Hematopoietic multipotent progenitor cell treated with erythropoietin and hydrocortisone succinate and interleukin-3 and kit ligand, for 4 days (in vitro differentiated cells): Measurements from ENCODE around the gene LEUTX.
A peak's percentile ranks its signal among the peaks of the same experiment; 100 is the strongest.

Experiments
- DNase-seq: peaks from one replicate; pipeline ENCODE4 v3.0.0-alpha.2; 2015

Gene LEUTX

DNA sequence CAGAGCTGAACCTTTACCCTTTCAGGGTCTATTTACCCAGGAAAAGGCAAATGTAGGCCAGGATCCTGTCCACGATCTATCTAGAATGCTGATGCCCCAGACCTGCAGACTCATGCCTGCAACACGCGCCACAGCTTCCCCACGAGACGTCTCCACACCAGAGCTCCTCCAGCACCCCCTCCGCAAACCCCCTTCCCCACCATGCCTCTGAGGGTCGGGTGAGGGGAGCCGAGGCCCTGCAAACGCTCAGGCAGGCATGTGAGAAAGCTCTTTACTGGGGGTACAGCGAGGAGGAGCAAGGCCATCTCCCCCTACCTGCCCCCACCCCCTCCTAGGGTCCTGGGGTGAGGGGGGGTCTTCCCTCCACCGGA is 46.4 kb downstream of the LEUTX start:
- DNase-seq: no peak

DNA sequence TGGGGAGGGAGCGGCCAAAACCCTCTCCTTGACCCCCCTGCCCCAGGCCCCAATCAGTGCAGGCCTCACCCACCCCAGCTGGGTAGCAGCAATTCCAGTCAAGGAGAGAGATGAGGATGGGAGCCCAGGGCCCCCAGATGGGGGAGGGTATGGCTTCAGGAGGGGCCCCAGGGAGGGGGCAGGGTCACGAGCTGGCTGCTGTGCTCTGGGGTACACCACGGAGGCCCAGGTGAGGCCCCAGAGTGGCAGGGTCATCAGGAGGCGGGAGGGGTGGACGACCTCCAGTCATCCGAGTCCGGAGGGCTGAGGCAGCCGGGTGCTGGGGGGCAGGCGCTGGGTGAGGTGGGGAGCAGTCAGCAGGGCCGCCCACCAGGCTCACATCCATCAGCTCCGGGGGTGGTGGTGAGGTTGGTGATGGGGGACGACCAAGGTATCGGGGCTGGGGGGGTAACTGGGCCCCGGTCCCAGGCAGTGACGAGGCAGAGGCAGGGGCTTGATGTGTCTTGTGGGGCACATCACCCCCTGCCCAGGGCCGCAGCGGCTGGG is 47.0 kb downstream of the LEUTX start:
- DNase-seq: no peak

DNA sequence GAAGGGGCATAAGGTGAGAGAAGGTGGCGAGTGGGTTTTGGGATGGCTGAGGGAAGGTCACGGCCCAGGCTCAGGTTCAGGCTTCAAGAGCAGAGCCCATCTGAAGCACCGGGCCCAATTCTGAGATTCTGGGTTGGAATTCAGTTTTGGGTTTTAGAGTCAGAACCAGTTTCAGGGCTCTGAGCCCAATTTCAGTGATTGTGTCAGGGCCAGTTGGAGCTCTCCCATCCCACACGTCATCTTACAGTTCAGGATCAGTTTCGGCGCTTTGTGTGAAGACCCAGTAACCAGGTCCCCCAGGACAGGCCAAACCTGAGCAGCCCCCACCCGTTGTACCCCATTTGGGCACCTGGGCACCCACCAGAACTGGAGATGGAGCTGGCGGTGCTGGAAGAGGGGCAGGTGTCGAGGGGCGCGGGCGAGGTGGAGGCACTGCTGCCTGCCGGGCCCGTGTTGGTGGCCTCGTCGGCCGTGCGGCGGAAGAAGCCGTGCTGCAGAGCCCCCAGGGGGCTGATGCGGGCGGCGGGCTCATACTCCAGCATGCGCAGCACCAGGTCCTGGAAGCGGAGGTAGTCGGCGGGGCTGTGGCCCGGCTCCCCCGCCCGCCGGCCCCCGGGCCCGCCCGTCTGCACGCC is 47.8 kb downstream of the LEUTX start:
- no peak for DNase-seq

DNA sequence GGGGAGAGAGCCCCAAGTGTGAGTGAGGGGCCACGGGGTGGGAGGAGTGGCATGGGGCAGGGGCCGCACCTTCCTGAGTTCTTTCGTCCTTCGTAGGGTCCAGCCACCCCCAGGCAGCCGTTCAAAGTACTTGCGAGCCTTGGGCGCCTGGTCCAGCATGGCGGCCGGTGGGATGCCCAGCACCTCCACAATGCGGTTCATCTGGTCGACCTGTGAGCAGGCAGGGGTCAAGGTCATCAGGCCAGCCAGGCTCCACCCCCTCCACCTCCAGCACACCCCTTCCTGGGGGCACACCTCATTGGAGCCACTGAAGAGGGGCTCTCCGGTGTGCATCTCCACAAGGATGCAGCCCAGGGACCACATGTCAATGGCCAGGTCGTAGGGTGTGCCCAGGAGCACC is 48.6 kb downstream of the LEUTX start:
- no peak for DNase-seq

DNA sequence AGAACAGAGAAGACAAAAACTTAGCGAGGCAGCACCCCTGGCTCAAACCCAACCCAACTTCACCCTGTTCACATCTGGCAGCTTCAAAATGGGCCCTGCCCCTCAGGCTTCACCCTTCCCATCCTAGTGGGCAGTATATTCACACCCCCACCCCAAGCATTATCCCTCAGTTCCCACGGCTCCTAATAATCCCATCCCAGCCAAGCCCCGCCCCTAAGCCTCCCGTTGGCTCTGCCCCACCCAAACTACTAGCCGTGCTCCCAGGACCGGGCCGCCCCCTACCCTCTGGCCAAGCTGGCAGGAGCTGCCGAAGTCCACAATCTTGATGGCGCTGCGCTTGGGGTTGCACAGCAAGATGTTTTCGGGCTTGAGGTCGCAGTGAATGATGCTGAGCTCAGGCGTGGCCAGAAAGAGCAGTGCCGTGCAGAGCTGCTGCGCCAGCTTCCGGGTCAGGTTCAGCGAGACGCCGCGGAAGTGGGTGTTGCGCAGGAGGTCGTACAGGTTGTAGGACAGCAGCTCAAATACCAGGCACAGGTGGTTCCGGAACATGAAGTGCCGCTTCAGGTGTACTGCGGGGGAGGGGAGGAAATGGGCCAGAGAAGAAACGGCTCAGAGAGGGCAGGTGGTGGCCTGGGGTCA is 49.5 kb downstream of the LEUTX start:
- no peak for DNase-seq

DNA sequence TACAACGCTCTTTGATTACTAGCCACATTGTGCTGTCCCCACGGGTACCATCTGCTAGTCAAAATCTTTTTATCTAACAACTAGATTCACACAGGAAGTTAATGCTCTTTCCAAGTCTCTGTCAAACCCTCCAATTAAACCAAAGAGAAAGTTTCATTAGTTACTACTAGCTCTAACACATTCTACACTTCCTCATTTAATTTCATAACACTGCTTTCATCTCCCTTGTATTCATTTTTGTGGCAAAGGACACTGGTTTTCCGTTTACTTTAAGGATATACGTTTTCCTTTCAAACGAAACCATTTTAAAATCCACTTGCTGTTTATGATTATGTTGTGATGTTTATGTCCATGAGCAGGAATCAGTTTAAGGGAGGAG is 50.0 kb downstream of the LEUTX start:
- DNase-seq: no peak

DNA sequence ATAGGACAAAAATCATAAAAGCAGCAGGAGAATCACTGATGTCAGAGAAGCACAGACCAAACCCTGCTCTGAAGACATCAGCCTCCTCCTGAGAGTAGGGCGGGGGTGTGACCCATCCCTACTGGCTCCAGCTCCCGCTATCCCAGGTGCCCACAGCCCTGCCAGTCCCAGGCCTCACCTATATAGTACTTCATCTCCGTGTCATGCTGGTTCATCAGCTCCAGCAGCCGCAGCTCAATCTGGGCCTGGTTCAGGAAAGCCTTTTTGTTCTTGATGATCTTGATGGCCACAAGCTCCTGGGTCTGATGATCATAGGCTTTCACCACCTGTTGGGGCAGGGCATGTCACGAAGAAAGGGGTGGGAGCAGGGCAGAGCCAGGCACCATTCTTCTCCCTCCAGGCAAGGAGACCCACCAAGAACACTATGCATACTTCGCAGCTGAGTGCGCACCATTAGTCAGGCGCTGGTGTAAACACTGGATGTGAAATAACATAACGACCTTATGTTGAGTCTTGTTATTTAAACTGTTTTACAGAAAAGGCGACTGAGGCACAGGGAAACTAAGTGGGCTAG is 51.1 kb downstream of the LEUTX start:
- no peak for DNase-seq

DNA sequence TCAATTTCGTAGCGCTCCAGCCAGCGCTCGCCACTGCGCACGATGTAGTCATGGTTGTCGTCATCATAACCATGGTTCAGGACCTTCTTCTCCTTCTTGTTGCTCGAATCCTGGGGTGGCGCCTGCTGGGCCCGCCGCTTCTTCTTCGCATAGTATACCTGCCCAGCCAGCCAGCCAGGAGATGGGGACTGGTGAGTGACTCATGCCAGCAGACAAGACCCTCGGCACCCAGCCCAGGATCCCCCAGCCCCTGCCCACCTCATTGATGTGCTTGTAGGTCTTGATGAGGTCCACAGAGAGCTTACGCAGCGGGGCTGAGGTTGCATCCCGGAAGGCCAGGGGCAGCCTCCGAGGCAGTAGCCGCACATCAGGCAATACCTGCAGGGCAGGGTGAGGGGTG is 51.8 kb downstream of the LEUTX start:
- DNase-seq: no peak

DNA sequence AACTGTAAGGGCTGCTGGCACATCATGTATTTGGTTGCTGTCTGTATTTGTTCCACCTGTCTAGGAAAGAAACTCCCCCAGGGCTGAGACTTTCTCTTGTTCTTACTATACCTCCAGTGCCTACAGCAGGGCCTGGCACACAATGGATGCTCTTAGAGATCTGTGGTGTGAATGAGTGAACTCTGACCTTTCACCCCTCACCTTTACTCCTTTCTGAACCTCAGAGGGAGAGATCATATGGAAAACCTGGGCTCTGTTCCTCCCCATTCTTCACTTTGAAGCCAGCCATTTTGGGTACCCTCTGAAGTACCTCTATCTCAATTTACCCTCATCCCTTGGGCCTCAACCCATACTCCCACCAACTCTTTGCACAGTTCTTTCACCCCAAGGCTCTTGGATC is 52.2 kb downstream of the LEUTX start:
- DNase-seq: no peak

DNA sequence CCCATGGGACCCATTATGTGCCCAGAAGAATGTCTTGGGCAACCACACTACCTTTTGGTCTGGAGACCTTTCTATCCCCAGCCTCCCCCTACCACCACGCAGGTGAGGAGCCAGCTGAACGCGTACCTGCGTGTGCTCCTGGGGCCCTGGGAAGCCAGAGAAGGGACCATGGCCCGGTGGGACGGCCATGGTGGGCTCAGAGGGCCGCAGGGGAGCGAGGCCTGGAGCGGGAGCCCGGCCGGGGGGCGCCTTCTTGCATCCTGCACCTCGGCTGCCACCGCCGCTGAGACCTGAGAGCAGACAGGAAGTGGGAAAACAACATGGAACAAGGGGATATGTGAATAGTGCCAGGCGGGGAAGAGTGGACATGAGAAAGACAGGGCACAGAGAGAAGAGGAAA is 53.0 kb downstream of the LEUTX start:
- no peak for DNase-seq

DNA sequence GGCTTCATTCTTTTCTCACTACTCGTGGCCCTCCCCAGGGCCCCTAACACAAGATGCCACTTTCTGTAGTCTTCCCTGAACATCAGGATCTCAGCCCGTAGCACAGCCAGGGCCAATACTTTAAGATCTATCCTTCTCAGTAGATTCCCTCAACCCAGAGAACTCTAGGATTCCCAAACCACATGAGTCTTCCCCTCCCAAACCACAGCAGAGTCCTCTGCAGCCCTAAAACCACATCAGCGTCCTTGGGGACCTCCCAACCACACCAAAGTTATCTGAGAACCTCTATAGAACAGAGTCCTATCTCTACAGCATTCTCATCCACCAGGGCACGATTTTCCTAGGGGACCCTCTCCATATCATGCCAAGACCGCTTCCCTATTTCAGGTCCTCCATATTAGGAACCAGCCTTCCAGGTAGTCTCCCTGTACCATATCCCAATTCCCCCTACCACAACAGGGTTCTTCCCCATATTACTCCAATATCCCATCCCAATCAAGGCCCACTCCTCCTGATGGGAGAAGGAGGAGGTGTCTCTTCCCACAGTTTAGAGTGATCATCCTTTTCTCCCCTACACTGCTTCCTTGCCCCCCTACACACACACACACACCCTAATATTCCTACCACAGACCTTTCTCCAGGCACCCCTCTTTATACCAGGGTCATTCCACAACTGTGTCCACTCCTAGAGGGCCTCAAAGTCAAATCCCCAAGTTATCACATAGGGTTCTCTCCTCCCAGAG is 53.9 kb downstream of the LEUTX start:
- DNase-seq: no peak

DNA sequence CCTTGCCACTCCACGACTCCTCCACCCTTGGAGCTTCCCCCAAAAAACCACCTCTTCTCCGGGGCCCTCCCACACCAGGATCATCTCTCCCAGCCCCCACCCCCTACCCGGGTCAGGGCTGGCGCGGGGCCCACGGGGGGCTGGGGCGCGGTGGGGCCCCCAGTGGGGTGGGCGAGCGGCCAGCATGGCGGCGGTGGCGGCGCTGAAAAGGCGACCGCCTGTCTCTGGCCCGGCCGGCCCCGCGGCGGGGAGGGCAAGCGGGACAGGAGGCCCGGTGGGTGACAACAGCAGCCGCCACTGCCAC is 54.5 kb downstream of the LEUTX start:
- no peak for DNase-seq

DNA sequence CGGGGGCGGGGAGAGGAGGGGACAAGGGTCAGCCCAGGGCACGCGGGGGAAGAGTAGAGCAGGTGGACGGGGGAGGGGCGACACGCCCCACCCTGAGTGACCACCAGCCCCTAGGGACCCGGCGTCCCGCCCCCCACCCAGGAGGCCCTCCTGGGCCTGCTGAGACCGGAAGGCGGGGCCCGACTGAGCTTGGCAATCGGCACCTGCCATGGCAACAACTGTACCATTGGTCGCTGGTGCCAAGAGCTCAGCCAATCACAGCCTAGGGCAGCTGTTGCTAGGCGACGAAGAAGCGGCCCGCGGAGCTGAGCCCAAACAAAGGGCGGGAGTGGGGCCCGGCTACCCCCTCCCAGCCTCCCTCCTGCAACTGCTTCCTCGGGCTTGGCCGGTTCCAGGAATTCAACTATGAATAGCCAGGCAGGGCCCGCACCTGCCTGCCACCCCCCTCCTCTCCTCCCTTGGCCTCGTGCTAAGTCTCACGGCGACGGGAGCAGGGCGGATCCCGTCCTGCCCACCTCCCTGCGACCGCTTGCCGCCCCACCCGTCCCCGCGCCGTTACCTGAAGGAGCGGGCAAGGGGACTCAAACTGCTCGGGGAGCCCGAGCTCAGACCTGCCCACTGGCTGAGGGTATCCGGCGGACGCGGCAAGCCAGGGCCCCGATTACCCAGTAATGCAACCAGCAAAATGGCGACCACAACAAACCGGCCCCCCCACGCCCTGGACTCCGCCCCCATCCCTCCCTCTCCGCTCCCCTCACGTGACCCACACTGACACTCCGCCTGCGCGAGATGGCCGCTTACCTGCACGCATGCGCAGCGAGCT is 55.0 kb downstream of the LEUTX start, which contains the start of gene DYRK1B:
DYRK1B (minus strand) TSS at position 699 of the 823 bp plus-strand sequence. CDS start 2,295 bp downstream, outside the sequence.
- peak; percentile 98 for DNase-seq

DNA sequence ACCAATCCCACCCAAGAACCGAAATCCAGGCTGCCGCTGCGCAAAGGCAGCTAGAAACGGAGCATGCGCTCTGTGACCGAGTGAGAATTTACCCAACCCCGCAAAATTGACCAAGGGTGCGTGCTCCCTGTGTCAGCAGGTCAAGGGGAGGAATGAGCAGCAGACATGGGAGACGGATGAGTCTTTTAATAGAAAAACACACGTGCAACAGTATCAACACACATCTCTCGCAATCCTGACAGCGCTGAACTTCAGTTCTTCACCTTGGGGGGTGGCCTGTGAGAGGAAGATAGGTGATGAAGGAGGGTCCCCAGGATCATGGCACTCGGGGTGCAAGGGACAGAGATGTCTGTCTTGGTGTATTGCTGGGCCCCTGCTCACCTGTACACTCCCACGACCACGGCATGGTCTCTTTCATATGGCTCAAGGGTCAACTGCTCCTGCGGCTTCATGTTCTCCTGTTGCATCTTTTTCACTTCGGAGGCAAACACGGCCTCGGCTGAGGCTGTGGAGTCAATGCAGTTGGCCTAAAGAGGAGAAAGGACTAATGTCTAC is 55.7 kb downstream of the LEUTX start:
- no peak for DNase-seq
